Measurements from ENCODE around the gene CCL7. TPM values are rescaled to one million over a fixed set of nuclear protein-coding genes. Genes with fewer than 3 reads are reported as not detected.

Gene CCL7
- total RNA-seq, 1 experiment from 2014 or later: not detected

GRCh38 chr17:34302636-34303035 lies 32.6 kb downstream of the CCL7 start:
- H3K27me3 Mint-ChIP-seq (ENCODE audit: insufficient read depth, unreplicated experiment): no peaks in the 10 kb centered on the region
- CTCF ChIA-PET: interaction anchor here (0.8 kb wide), 1 partner anchor 59 kb away, joined by 3 read pairs; no protein-coding TSS in a partner anchor
- H3K4me3 ChIP-seq (ENCODE audit: low read depth, low read length): no peak overlapping the region
- BruUV-seq (replicated peaks): no TSS peak
- H3K36me3 Mint-ChIP-seq (ENCODE audit: insufficient read depth, unreplicated experiment): no peaks in the 10 kb centered on the region
- no peaks in the 10 kb centered on the region for H3K4me1 ChIP-seq
- H3K9me3 ChIP-seq: no peaks in the 10 kb centered on the region
- intact Hi-C loops (cut with micrococcal nuclease; ENCODE audit: unreplicated experiment): no loop called here
- H3K4me3 Mint-ChIP-seq (ENCODE audit: unreplicated experiment): no peak overlapping the region
- no peak overlapping the region for H3K27ac Mint-ChIP-seq (ENCODE audit: unreplicated experiment)
- no peak for TF ChIP-seq CTCF (IDR thresholded peaks at IDR 0.05; ENCODE audit: insufficient read depth in 1 of 2, low read depth in 1 of 2, low read length in 1 of 2, severe bottlenecking in 1 of 2, unreplicated experiment in 1 of 2)
- POLR2A ChIA-PET: no interaction called here
- H3K36me3 ChIP-seq (ENCODE audit: control insufficient read depth, insufficient read depth, low read length): no peaks in the 10 kb centered on the region
- no peak for DNase-seq
- H3K27me3 ChIP-seq (replicated peaks; ENCODE audit: control insufficient read depth, insufficient read depth, low read length): no peaks in the 10 kb centered on the region
- H3K9me3 Mint-ChIP-seq (ENCODE audit: unreplicated experiment): no peaks in the 10 kb centered on the region
- H3K4me1 Mint-ChIP-seq (ENCODE audit: low read depth, unreplicated experiment): no peaks in the 10 kb centered on the region

GRCh38 chr17:34303606-34304005 lies 33.6 kb downstream of the CCL7 start:
- no peaks in the 10 kb centered on the region for H3K4me1 Mint-ChIP-seq (ENCODE audit: low read depth, unreplicated experiment)
- no peaks in the 10 kb centered on the region for H3K27me3 Mint-ChIP-seq (ENCODE audit: insufficient read depth, unreplicated experiment)
- BruUV-seq (replicated peaks): no TSS peak
- Histone ChIP-seq H3K9me3 (no peaks in the 10 kb centered on the region), H3K36me3 (ENCODE audit: control insufficient read depth, insufficient read depth, low read length) (no peaks in the 10 kb centered on the region), H3K4me3 (ENCODE audit: low read depth, low read length) (no peak overlapping the region), H3K4me1 (no peaks in the 10 kb centered on the region), H3K27me3 (replicated peaks; ENCODE audit: control insufficient read depth, insufficient read depth, low read length) (no peaks in the 10 kb centered on the region)
- H3K27ac Mint-ChIP-seq (ENCODE audit: unreplicated experiment): no peak overlapping the region
- no peaks in the 10 kb centered on the region for H3K9me3 Mint-ChIP-seq (ENCODE audit: unreplicated experiment)
- intact Hi-C loops (cut with micrococcal nuclease; ENCODE audit: unreplicated experiment): no loop called here
- no peaks in the 10 kb centered on the region for H3K36me3 Mint-ChIP-seq (ENCODE audit: insufficient read depth, unreplicated experiment)
- no peak for DNase-seq
- TF ChIP-seq CTCF (IDR thresholded peaks at IDR 0.05; ENCODE audit: insufficient read depth in 1 of 2, low read depth in 1 of 2, low read length in 1 of 2, severe bottlenecking in 1 of 2, unreplicated experiment in 1 of 2): no peak
- ChIA-PET CTCF (interaction anchor here (0.8 kb wide), 1 partner anchor 58 kb away, joined by 3 read pairs; no protein-coding TSS in a partner anchor), POLR2A (no interaction called here)
- H3K4me3 Mint-ChIP-seq (ENCODE audit: unreplicated experiment): no peak overlapping the region

- H3K9me3 Mint-ChIP-seq (ENCODE audit: unreplicated experiment): no peaks in the 10 kb centered on the region
- H3K27me3 ChIP-seq (replicated peaks; ENCODE audit: control insufficient read depth, insufficient read depth, low read length): no peaks in the 10 kb centered on the region; the same call in none of the 2 replicates
- no peaks in the 10 kb centered on the region for H3K4me1 Mint-ChIP-seq (ENCODE audit: low read depth, unreplicated experiment)
- H3K4me1 ChIP-seq: no peaks in the 10 kb centered on the region
- no peak overlapping the region for H3K4me3 Mint-ChIP-seq (ENCODE audit: unreplicated experiment)
- no peak overlapping the region for H3K4me3 ChIP-seq (ENCODE audit: low read depth, low read length)
- H3K36me3 ChIP-seq (ENCODE audit: control insufficient read depth, insufficient read depth, low read length): no peaks in the 10 kb centered on the region
- no peak for TF ChIP-seq CTCF (IDR thresholded peaks at IDR 0.05; ENCODE audit: insufficient read depth in 1 of 2, low read depth in 1 of 2, low read length in 1 of 2, severe bottlenecking in 1 of 2, unreplicated experiment in 1 of 2)
- no peaks in the 10 kb centered on the region for H3K36me3 Mint-ChIP-seq (ENCODE audit: insufficient read depth, unreplicated experiment)
- H3K9me3 ChIP-seq: no peaks in the 10 kb centered on the region
- POLR2A ChIA-PET: no interaction called here
- H3K27me3 Mint-ChIP-seq (ENCODE audit: insufficient read depth, unreplicated experiment): no peaks in the 10 kb centered on the region
- CTCF ChIA-PET: interaction anchor here (0.6 to 1.3 kb wide), 2 partner anchors 56 to 877 kb away, joined by 4 to 6 read pairs; no protein-coding TSS in a partner anchor
- no TSS peak for BruUV-seq (replicated peaks)
- no peak overlapping the region for H3K27ac Mint-ChIP-seq (ENCODE audit: unreplicated experiment)
- DNase-seq: no peak
- intact Hi-C loops (cut with micrococcal nuclease; ENCODE audit: unreplicated experiment): no loop called here
These were observed 35.0 kb downstream of the CCL7 start for GRCh38 chr17:34305061-34305460.

All from Caco-2 (cell line).